ENCODE results near the gene PIK3CA.
"Not testable (repeated sequence)": the region's sequence is repeated elsewhere in the genome, so short reads cannot be mapped to it uniquely, and the experiment has no call there.

PIK3CA gene

GRCh38 chr3:179229177-179229576 lies 81.0 kb downstream of the PIK3CA start:
- no peak overlapping the region for H3K27ac ChIP-seq
- no peak overlapping the region for H3K4me3 ChIP-seq
- H4K20me1 ChIP-seq, result no peaks in the 10 kb centered on the region
- TF ChIP-seq Cebpa-rat (IDR thresholded peaks at IDR 0.05), result no peak
- no peaks in the 10 kb centered on the region for H3K27me3 ChIP-seq
- no peak overlapping the region for H3K4me2 ChIP-seq
- no peak overlapping the region for H3K9ac ChIP-seq
- H3K36me3 ChIP-seq, result peaks cover 69% of the 10 kb centered on the region
- H3K9me3 ChIP-seq, result no peaks in the 10 kb centered on the region
- H3K4me1 ChIP-seq, result no peaks in the 10 kb centered on the region

- Histone ChIP-seq H3K27ac (no peak overlapping the region), H3K36me3 (peaks cover 49% of the 10 kb centered on the region), H4K20me1 (no peaks in the 10 kb centered on the region), H3K9me3 (no peaks in the 10 kb centered on the region), H3K4me2 (no peak overlapping the region), H3K9ac (no peak overlapping the region), H3K4me3 (no peak overlapping the region), H3K27me3 (no peaks in the 10 kb centered on the region), H3K4me1 (peaks cover 8% of the 10 kb centered on the region; the same call in 1 of the 2 replicates)
- TF ChIP-seq Cebpa-rat (IDR thresholded peaks at IDR 0.05), result no peak
Measured at GRCh38 chr3:179233043-179233442, 84.9 kb downstream of the PIK3CA start.

- peaks cover 46% of the 10 kb centered on the region for H3K36me3 ChIP-seq
- no peak overlapping the region for H3K4me2 ChIP-seq
- H3K27me3 ChIP-seq, result no peaks in the 10 kb centered on the region
- H3K27ac ChIP-seq, result no peak overlapping the region
- H3K4me1 ChIP-seq, result peaks cover 8% of the 10 kb centered on the region; the same call in 1 of the 2 replicates
- no peak; the same call in 1 of the 2 replicates for TF ChIP-seq Cebpa-rat (IDR thresholded peaks at IDR 0.05)
- no peak overlapping the region for H3K4me3 ChIP-seq
- H4K20me1 ChIP-seq, result no peaks in the 10 kb centered on the region
- no peak overlapping the region for H3K9ac ChIP-seq
- no peaks in the 10 kb centered on the region for H3K9me3 ChIP-seq
Measured at GRCh38 chr3:179234199-179234598, 86.0 kb downstream of the PIK3CA start.

- Histone ChIP-seq H3K4me3 (no peak overlapping the region), H3K9ac (no peak overlapping the region), H3K27me3 (no peaks in the 10 kb centered on the region), H3K4me1 (peaks cover 8% of the 10 kb centered on the region; the same call in 1 of the 2 replicates), H3K4me2 (peak overlapping the region; percentile 7; the same call in 1 of the 2 replicates), H3K36me3 (peaks cover 23% of the 10 kb centered on the region), H4K20me1 (no peaks in the 10 kb centered on the region), H3K9me3 (no peaks in the 10 kb centered on the region), H3K27ac (no peak overlapping the region)
- TF ChIP-seq Cebpa-rat (IDR thresholded peaks at IDR 0.05), result no peak
Measured at GRCh38 chr3:179236669-179237301, 88.6 kb downstream of the PIK3CA start.

- H3K27ac ChIP-seq, H3K36me3 ChIP-seq, H3K4me1 ChIP-seq, H3K27me3 ChIP-seq, H3K9ac ChIP-seq, H4K20me1 ChIP-seq, H3K4me2 ChIP-seq, H3K9me3 ChIP-seq, H3K4me3 ChIP-seq: not testable (repeated sequence)
Measured at GRCh38 chr3:179240299-179240698, 92.1 kb downstream of the PIK3CA start.

- H3K27me3 ChIP-seq, H3K4me2 ChIP-seq, H3K27ac ChIP-seq, H4K20me1 ChIP-seq, H3K4me3 ChIP-seq, H3K9me3 ChIP-seq, H3K4me1 ChIP-seq, H3K36me3 ChIP-seq, H3K9ac ChIP-seq: not testable (repeated sequence)
Measured at GRCh38 chr3:179242859-179243258, 94.7 kb downstream of the PIK3CA start.

- no peak overlapping the region for H3K4me2 ChIP-seq
- no peaks in the 10 kb centered on the region for H4K20me1 ChIP-seq
- no peak for TF ChIP-seq Cebpa-rat (IDR thresholded peaks at IDR 0.05)
- no peak overlapping the region for H3K27ac ChIP-seq
- H3K9me3 ChIP-seq, result no peaks in the 10 kb centered on the region
- H3K4me3 ChIP-seq, result no peak overlapping the region
- H3K4me1 ChIP-seq, result no peaks in the 10 kb centered on the region
- no peaks in the 10 kb centered on the region for H3K27me3 ChIP-seq
- H3K36me3 ChIP-seq, result no peaks in the 10 kb centered on the region
- H3K9ac ChIP-seq, result no peak overlapping the region
Measured at GRCh38 chr3:179244878-179245277, 96.7 kb downstream of the PIK3CA start.

- H3K4me2 ChIP-seq, result no peak overlapping the region
- no peaks in the 10 kb centered on the region for H3K27me3 ChIP-seq
- H3K9ac ChIP-seq, result no peak overlapping the region
- H3K36me3 ChIP-seq, result no peaks in the 10 kb centered on the region
- no peaks in the 10 kb centered on the region for H3K9me3 ChIP-seq
- no peaks in the 10 kb centered on the region for H4K20me1 ChIP-seq
- H3K27ac ChIP-seq, result no peak overlapping the region
- no peak overlapping the region for H3K4me3 ChIP-seq
- no peaks in the 10 kb centered on the region for H3K4me1 ChIP-seq
- TF ChIP-seq Cebpa-rat (IDR thresholded peaks at IDR 0.05), result no peak
Measured at GRCh38 chr3:179247289-179248015, 99.3 kb downstream of the PIK3CA start.

GRCh38 chr3:179250803-179251476 lies 102.8 kb downstream of the PIK3CA start, which contains the start of gene KCNMB3:
KCNMB3 (minus strand) TSS chr3:179251114; CDS start chr3:179250990, 124 bp downstream.
- Histone ChIP-seq H3K9ac (no peak within 1 kb of the TSS), H3K9me3 (no peaks in the 10 kb centered on the region), H3K4me1 (no peaks in the 10 kb centered on the region), H4K20me1 (no peaks in the 10 kb centered on the region), H3K27ac (no peak within 1 kb of the TSS), H3K4me2 (no peak within 1 kb of the TSS), H3K36me3 (no peaks in the 10 kb centered on the region), H3K4me3 (no peak within 1 kb of the TSS), H3K27me3 (no peaks in the 10 kb centered on the region)
- TF ChIP-seq Cebpa-rat (IDR thresholded peaks at IDR 0.05), result no peak

GRCh38 chr3:179256813-179257212 lies 108.7 kb downstream of the PIK3CA start:
- Histone ChIP-seq H3K4me1 (no peaks in the 10 kb centered on the region), H3K4me3 (no peak overlapping the region), H3K36me3 (no peaks in the 10 kb centered on the region)

GRCh38 chr3:179257742-179258141 lies 109.6 kb downstream of the PIK3CA start:
- H3K9ac ChIP-seq, H3K27ac ChIP-seq, H3K4me1 ChIP-seq, H3K4me3 ChIP-seq, H4K20me1 ChIP-seq, H3K4me2 ChIP-seq, H3K36me3 ChIP-seq, H3K27me3 ChIP-seq: not testable (repeated sequence)
- H3K9me3 ChIP-seq, result peaks cover 21% of the 10 kb centered on the region

More at GRCh38 chr3:179256813-179257212, 108.7 kb downstream of the PIK3CA start:
- Histone ChIP-seq H4K20me1 (no peaks in the 10 kb centered on the region), H3K9ac (no peak overlapping the region), H3K27ac (no peak overlapping the region), H3K27me3 (no peaks in the 10 kb centered on the region), H3K4me2 (no peak overlapping the region), H3K9me3 (peaks cover 13% of the 10 kb centered on the region)
- no peak for TF ChIP-seq Cebpa-rat (IDR thresholded peaks at IDR 0.05)

Measured in BLaER1 (cell line).